Posterior vena cava (tissue), 2 donors: ENCODE results near the gene KMT2E. TPM values are rescaled to one million over a fixed set of nuclear protein-coding genes. Genes with fewer than 3 reads are reported as not detected.
"Not testable (repeated sequence)": the region's sequence is repeated elsewhere in the genome, so short reads cannot be mapped to it uniquely, and the experiment has no call there.

Experiments
- DNase-seq: peaks from one replicate; pipeline ENCODE4 v3.0.0-alpha.2; 2020; ENCODE audit warnings: low spot score
- intact Hi-C, 2 donors: fragments of 100-400 bp; cut with DNase I; formaldehyde crosslinking; loops; one replicate each; pipeline versions ENCODE4 v1.14.1 to v1.14.2; 2022 to 2023
- long read RNA-seq, 2 donors: library from polyadenylated mRNA; unstranded; transcript quantifications; one replicate each; pipeline ENCODE4 v2.0.0, GENCODE V29; 2020 to 2021
- total RNA-seq, 2 donors: library from RNA; stranded (reverse); fragmentation: NEBNext Ultra II Directional; extraction: Animal tissue kit (Norgen Biotek cat#: 25700); gene quantifications; one replicate each; pipeline ENCODE4 v1.2.1, GENCODE V29; 2021
- donor health status: DM: yes; HTN: yes; CAD: no.
- donor health status: DM: yes; HTN: yes; CAD: no.

KMT2E gene, protein sequence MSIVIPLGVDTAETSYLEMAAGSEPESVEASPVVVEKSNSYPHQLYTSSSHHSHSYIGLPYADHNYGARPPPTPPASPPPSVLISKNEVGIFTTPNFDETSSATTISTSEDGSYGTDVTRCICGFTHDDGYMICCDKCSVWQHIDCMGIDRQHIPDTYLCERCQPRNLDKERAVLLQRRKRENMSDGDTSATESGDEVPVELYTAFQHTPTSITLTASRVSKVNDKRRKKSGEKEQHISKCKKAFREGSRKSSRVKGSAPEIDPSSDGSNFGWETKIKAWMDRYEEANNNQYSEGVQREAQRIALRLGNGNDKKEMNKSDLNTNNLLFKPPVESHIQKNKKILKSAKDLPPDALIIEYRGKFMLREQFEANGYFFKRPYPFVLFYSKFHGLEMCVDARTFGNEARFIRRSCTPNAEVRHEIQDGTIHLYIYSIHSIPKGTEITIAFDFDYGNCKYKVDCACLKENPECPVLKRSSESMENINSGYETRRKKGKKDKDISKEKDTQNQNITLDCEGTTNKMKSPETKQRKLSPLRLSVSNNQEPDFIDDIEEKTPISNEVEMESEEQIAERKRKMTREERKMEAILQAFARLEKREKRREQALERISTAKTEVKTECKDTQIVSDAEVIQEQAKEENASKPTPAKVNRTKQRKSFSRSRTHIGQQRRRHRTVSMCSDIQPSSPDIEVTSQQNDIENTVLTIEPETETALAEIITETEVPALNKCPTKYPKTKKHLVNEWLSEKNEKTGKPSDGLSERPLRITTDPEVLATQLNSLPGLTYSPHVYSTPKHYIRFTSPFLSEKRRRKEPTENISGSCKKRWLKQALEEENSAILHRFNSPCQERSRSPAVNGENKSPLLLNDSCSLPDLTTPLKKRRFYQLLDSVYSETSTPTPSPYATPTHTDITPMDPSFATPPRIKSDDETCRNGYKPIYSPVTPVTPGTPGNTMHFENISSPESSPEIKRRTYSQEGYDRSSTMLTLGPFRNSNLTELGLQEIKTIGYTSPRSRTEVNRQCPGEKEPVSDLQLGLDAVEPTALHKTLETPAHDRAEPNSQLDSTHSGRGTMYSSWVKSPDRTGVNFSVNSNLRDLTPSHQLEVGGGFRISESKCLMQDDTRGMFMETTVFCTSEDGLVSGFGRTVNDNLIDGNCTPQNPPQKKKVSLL (N-terminal part only)
- 10 to 100 TPM; 79.7 to 98.8 TPM for total RNA-seq
- long read RNA-seq, donor 1, partial matches to known transcripts, result 12 of 36 reads
- long read RNA-seq, donor 1, other reads (novel, unspliced or antisense), result 24 of 36 reads
- long read RNA-seq, donor 2, transcript KMT2E-207 (15 exons, 2,523 nt), result minor isoform, 7 of 221 reads
- long read RNA-seq, donor 2, transcript KMT2E-214 (7 exons, 1,133 nt), result major isoform, 14 of 221 reads
- long read RNA-seq, donor 2, partial matches to known transcripts, result 65 of 221 reads
- long read RNA-seq, donor 2, other reads (novel, unspliced or antisense), result 135 of 221 reads

DNA sequence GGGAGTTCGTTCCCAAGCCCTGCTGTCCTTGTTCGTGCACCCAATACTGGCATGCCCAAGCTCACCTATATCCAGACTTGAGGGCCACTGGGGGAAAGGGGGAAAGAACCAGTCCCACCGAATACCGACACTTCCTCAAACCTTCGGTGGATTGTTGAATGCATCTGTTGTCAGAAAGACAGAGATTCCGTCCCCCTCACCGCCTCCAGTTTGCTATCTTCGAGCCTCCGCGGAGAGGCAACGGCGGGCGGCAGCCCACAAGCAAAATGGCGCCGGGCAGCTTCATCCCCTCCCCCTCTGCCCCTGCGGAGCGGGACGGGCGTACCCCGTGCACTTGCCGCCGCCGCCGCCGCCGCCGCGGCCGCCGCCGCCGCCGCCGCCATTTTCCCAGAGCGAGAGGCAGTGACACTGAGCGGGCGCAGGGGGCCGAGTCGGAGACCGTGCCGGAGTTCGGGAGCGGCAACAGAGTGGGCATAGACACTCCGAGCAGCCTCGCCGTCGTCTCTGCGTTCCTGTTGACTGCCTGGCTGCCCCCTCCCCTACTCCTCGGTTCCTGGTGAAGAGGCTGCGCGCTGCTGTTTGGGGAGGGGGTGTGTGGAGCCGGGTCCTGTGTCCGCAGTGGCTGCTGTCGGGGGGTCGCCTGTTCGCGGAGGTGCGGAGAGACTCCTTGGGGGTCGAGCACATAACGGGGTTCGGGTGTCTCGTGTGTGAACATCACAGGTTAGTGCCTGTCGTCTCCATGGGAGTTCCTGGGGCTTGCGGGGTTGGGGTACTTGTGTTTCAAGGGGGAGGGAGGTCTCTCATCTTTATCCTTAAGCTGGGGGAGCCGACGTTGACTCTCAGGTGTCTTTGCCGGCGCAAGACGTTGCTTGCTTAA lies at the start of gene KMT2E:
TSS of gene KMT2E (plus strand) at position 390 of the 877 bp plus-strand sequence. CDS start 26,748 bp downstream, outside the sequence.
- intact Hi-C loops, result loop anchor here in 1 of 2 donors (2.0 kb wide), 1 partner anchor 31 kb away; no protein-coding TSS in a partner anchor
- DNase-seq, result peak; percentile 97

- no peak for DNase-seq
- intact Hi-C loops, result no loop called here
Observed at GRCh38 chr7:104964626-104965236, 49.3 kb upstream of the KMT2E start.

DNA sequence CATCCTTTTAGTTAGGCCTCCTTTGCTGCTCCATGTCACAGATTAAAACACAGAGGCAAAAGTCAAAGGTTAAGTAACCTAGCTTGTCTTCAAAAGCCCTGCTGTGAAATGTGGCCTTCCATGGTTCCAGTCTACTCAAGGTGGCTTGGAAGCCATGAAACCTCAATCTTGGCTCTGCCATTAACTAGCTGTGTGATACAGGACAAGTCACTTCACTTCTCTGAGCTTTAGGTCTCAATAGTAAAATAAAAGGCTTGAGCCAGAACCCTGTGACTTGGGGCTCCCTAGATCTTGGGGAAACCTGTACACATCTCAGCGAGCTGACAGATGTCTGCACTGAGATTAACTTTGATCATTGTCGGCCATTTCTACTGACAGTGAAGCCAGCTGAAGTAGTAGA lies 48.0 kb upstream of the KMT2E start:
- DNase-seq, result no peak
- intact Hi-C loops, result no loop called here

DNA sequence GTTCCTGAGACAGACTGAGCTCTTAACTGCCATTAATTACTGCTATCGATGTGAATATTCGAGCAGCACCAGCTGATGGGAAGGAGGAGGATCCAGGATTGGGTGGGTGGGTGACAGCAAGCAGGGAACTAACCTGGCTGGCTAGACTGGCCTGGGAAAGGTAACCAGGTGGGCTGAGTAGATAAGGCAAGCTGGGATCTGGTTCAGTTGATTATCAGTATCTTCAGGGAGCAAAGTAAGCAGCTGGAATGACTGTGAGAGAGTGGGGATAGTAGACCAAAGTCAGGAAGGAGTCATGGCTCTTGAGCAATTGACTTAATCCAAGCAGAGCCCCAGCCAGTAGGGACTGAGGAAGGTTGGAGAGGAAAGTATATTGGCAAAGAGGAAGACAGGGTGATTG lies 46.9 kb upstream of the KMT2E start:
- no peak for DNase-seq
- intact Hi-C loops, result no loop called here

DNA sequence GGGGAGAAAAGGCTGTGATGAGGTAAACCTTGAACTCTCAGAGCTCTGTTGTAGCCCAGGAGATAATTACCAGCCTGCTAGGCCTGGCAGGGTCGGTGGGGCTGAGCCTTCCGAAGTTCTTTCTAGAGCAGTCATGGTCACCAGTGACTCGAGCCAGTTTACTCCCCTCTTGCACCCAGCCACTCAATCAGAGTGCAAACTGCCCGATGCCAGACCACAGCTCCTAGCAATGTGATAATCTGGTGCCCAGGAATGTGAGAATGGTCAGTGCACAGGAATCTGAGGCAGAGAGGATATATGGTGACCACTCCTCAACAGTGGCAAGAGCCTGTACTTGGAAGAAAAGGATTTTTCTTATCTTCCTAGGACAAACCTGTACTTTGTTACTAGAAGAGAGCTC lies 46.4 kb upstream of the KMT2E start:
- intact Hi-C loops, result no loop called here

DNA sequence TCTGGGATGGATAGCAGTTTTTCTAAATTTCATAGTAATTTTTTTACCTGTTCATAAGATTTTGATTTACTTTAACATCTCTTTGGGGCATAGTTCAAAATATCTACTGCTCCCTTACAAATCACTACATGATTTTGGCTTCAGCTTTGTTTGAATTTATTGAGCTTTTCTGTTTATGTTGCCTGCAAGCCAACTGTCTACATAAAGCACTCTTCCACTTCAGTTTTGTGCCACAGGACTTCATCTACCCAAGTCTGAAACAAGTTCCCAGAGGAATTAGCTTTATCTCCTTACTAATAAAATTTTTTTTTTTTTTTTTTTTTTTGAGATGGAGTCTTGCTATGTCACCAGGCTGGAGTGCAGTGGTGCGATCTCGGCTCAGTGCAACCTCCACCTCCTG lies 45.4 kb upstream of the KMT2E start:
- intact Hi-C loops, result no loop called here
- no peak for DNase-seq

More for the DNA sequence above, 46.4 kb upstream of the KMT2E start:
- DNase-seq, result no peak

DNA sequence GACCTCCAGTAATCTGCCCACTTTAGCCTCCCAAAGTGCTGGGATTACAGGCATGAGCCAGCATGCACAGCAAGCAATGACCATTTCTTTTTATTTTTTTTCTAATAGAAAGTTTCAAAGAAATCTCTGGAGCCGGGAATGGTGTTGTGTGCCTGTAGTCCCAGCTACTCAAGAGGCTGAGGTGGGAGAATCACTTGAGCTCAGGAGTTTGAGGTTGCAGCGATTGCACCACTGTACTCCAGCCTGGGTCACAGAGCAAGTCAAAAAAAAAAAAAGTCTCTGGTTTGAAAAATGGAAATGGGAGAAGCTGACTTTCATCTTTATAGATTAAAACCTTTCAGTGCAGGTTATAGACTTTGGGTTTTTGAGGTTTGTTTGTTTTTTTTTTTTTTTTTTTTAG lies 44.8 kb upstream of the KMT2E start:
- intact Hi-C loops, result no loop called here
- DNase-seq, result no peak

GRCh38 chr7:104971290-104972071 lies 42.5 kb upstream of the KMT2E start:
- no peak for DNase-seq
- intact Hi-C loops, result no loop called here

- intact Hi-C loops, result no loop called here
- DNase-seq, result no peak
Observed at GRCh38 chr7:104972500-104972899, 41.5 kb upstream of the KMT2E start.

DNA sequence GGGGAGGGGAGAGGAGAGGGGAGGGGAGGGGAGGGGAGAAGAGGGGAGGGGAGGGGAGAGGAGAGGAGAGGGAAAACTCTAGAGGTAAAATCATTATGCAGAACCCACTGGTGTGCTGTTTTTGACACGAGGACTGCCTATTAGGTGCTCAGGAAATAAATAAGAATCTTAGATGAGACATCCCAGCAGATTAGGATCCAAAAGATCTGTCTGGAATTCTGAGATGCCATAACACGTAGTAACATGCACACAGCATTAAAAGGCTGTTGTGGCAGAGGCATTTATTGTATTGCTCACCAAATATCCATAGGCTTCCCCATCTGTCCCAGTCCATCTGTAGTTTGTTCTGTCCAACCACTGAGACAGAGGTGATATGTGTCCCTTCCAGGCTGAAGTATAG lies 40.8 kb upstream of the KMT2E start:
- intact Hi-C loops, result no loop called here
- DNase-seq, result no peak

- no peak for DNase-seq
- intact Hi-C loops, result no loop called here
Observed at GRCh38 chr7:104973909-104974415, 40.0 kb upstream of the KMT2E start.

DNA sequence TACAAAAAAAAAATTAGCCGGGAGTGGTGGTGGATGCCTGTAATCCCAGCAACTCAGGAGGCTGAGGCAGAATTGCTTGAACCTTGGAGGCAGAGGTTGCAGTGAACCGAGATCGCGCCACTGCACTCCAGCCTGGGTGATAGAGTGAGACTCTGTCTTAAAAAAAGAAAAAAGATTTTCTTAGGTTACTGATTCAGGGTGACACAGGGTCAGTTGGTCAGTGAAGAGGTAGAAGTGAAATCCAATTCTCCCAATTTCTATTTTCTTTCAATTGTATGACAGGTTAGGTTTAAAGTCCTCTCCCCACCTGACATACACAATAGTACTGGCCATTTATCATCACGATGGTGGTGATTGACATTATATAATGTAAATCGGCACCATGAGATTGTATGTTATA lies 38.5 kb upstream of the KMT2E start:
- DNase-seq, intact Hi-C loops: not testable (repeated sequence)

GRCh38 chr7:104976966-104977636 lies 36.9 kb upstream of the KMT2E start:
- DNase-seq, result no peak
- intact Hi-C loops, result no loop called here

GRCh38 chr7:104978460-104978859 lies 35.5 kb upstream of the KMT2E start:
- no peak for DNase-seq
- intact Hi-C loops, result no loop called here

DNA sequence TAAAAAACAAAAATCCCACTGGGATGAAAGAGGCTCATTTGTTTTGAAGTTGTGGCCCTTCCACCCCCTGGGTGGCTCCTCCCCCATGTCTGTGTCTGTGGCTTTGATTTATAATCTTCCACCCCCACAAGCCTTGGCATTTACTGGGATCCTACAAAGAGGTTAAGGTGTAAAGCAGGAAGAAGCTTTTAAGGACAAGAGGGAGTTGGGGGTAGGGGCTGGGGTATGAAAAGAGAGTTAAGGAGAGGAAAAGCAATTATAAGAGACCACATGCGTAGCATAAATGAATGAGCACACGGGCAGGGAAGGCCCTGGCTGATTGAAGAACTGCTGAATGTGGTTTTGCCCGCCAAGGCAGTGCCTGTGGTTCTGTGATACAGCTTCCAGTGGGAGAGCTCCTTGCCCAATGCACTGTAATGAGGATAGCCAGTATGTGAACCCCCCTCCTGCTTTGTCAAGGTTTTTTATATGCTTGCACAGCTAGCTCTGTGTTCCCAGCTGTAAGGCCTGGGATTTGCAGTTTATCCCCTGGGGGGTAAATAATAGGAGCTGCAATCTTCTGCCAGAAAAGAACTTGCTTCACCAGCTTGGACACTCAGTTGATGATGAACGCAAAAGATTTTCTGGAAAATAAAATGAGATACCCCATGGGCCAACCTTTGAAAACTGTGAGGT lies 34.7 kb upstream of the KMT2E start:
- intact Hi-C loops, result no loop called here

DNA sequence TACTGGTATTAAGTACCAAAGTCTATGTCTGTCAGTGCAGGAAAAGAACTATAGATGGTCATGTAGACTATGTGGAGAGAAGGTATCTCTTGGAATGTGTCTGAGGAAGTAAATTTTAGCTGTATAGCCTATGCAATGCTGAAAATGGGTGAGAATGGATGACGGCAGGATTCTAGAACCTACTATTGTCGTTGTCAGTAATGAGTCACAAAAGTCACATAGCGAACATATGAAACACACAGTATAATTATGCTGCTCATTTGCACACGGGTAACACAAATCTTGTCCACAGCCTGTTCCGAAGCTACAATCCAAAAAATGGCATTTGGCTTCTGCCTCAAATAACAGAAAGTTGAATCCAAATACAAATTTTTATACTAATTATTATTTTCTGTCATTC lies 33.6 kb upstream of the KMT2E start:
- intact Hi-C loops, result loop anchor here in 1 of 2 donors (10.0 kb wide), 2 partner anchors 114 to 504 kb away; no protein-coding TSS in a partner anchor

More for the DNA sequence above, 34.7 kb upstream of the KMT2E start:
- DNase-seq, result no peak

More for the DNA sequence above, 33.6 kb upstream of the KMT2E start:
- no peak for DNase-seq
